Hematopoietic multipotent progenitor cell treated with erythropoietin and hydrocortisone succinate and interleukin-3 and kit ligand, for 17 days (in vitro differentiated cells): Measurements from ENCODE around the gene STAT5A.

Experiments
- DNase-seq: peaks from one replicate; pipeline ENCODE4 v3.0.0-alpha.2; 2015; ENCODE audit warnings: low spot score

The STAT5A gene

DNA sequence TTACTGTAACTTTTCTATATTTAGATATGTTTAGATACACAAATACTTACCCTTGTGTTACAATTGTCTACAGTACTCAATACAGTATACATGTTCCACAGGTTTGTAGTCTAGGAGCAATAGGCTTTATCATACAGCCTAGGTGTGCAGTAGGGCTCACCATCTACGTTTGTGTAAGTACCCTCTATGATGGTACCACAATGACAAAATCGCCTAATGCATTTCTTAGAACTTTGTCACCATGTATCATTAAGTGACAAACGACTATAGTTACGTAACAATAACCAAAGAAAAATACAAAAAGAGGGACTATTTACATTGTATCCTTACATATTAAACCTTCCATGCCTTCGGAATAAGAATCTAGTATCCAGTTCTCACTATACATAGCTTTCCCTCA, 20.1 kb upstream of the STAT5A start:
- DNase-seq: peak; percentile 55

DNA sequence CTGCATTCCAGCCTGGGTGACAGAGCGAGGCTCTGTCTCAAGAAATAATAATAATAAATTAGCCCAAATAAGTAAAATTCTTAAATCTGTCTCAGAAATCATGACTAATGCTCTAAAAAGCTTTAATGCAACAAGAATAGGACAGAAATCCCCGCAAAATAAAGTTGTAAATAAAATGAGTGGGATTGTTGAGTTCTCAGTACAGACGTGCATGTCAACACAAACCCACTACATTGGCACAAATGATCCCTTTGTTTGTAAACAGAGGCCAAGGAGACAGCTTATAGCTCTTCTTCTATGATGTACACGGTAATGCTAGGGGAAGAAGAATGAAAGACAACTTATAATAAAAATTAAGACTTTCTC, 18.1 kb upstream of the STAT5A start:
- DNase-seq: no peak

DNA sequence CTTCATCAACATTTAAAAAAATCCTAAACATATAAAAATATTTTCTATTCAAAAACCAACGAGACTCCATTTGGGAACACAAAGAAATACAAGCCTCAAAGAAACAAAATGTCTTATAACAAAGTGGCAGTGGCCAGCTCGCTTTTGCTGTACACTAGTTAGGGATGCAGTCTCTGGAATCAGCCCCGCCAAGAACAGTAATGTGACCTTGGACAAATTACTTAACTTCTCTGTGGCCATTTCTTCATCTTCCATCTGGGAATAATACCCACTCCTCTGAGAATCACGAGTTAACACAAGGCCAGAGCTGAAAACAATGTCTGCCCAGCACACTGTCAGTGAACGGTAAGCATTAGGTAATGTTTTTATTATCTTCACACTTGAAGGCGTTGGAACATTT, 17.7 kb upstream of the STAT5A start:
- no peak for DNase-seq

DNA sequence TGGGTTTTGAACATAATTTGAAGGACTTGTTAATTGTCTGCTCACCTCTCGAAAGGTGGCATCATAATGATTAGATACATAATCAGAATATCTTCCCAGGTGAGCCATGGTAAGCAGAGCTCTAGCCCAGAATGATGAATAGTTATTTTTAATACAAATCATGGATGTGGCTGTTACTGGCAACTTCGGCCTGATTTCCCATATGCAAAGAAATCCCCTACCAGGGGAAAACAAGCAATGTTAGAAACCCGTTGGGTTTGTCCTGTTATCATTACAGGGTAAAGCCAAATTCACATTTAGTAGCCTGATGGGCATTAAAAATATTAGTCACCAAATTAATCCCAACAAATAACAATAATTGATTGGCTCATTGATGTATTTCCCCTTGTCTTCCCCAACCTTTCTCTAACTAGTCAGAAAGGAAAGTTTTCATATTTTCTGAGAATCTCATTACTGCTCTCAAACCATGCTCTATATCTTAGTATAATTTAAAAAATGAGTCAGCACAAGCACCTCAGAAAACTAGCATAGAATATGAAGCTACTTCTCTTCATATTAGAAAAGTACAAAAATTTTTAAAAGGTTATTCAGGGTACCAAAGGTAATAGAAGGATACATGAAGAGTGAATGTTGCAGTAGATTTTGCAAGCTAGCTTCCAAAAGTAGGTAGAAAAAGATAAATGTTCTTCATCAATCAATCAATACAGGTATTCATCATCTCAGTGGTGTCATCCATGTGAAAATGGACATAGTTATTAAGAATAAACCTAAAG, 17.1 kb upstream of the STAT5A start:
- no peak for DNase-seq

DNA sequence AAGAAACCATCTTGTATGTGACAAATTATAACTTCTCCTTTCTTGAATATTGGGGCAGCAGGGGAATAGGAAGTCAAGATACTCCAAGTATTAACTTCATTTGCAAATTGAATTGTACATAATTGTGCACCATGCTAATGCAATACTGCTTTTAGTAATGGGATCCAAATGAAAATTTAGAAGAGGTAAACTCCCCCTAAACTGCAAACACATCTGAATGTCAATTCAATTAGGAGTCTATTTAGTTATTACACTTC, 16.6 kb upstream of the STAT5A start:
- peak; percentile 26 for DNase-seq

DNA sequence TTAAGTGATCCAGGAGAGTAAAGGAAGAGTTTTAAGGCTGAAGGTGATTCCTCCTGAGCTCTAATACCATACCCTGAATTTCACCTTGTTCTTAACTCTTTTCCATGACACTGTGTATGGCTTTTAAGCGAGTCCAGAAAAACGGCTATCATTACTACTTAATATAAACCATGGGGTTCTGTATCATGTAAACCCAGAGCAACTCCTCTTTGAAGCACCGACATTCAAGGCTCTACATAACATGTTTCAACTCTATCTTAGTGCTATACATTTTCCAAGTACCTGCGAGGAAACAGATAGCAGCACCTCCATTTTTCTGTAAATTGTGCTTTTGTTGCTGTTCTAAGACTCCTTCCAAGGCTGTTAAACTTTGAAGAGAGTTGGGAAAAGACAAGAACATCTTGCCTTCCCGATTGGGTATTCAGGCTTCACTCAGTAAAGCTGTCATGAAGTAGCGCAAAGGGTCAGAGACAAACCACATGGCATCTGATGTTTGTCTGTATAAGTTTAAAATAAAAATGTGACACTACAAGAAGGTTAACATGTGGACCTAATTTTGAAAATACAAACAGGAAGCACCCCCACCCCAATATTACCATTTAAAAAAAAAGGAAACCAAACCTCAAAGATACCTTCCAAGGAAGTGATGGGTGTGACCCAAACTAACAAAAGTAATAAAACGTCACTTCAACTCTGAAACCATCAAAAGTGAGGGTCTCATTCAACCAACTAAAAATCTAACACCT, 16.0 kb upstream of the STAT5A start:
- peak; percentile 34 for DNase-seq

DNA sequence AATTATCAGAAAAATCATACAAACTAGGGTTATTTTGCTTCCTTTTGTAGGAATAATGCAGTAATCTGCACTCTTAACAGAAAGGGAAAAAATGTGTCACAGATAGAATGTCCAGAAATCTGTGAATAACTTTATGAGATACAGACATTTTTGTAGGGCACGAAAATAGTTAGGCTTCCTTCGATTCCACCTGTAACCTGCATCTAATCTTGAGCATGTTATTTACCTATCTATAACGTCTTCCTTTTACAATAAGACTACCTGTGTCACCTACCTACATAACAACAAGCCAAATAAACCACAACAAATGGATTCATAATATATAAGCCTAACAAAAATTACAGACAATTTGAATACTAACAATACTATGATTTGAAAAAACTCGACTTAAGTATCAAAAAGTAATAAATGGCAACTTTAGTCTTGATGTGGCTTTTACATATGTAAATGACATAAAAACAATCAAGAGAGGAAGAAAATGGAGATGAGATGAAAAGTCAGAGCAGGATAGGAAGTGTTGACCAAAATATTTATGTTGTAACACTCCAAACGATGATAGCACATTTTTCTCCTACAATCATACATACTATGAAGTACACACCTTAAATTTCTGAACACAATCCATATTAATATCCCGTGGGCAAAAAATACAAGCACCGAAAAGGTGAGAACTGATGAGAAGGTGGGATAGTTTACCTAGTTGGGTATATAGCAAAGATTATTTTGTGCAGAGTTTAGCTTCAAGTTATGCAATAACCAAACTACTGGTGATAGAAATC, 14.6 kb upstream of the STAT5A start:
- DNase-seq: peak; percentile 44

DNA sequence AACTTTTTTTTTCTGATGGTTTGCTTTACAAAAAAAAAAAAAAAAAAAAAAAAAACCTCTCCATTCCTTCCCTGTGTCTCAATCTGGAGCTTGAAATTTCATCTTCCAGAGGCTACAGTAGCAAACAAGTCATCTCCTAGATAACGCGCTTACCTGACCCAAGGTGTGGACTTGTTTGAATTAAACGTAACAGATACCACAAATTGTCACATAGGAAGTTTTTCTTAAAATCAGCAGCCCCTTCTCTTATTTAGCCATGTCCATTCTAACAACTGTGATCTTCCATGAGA, 14.1 kb upstream of the STAT5A start:
- DNase-seq: peak; percentile 44

DNA sequence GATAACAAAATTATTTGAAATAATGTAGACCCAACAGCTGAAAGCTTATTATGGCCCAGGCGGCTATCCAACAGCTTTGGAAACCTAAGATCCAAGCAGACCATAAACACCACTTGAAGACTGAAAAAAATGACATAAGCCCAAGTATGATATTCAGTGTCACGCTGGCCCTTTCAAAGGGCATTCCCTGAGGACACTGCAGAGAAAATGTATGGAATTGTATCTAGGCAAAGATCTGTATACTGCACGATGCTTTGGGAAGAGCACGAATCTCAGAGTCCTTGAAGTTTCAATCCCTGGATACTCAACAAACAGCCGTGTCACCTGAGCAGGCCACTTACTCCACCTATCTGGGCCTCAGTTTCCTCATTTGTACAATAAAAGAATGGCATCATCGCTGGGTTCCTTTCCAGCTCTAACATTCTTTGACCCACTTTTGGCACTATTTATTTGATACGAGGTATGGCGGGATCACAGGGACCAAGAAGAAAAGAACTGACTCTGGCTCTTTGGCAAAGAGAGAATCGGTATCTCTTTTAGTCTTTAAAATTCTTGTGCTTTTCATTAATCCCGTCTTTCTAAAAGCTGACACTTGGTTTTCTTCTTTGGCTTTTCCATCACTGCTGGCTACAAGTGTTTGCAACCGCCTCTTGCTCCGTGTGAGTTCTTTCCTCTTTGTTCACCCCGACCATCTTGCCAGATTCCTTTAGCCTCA, 13.3 kb upstream of the STAT5A start:
- no peak for DNase-seq

DNA sequence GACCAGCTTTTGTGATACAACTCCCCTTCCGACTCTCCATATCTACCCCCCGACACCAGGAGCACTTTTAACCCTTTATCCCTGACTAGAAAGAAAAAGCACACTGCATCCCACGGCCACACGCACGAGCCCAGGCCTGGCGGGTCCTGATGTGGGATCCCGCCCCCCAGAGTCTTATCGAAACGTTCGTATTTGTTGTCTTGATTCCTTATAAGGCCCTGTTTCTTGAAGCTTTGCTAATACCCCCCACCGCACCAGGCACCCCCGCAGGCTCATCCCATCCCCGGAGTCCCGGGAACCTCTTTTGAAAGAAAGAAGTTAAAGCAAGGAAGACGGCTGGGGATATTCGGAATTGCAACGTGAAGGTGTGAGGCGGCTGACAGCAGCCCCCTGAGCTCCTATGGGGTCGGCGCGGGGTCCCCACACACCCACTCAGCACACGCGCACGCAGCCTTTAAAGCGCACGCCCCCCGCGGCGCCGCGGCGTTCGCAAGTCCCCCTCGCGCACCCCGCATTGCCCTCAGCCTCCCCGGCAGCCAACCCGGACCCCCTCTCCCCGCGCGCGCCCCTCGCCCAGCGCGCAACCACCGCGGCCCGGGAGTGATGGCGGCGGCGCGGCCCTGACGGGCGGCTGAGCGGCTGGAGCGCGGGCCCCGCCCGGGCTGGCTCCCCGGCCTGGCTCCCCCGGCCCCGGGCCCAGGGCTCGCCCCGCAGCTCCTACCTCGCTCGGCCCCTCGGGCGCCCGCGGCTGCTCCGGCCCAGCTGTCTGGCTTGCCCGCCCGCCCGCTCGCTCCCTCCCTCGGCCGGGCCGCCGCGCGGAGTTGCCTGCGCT, 12.6 kb upstream of the STAT5A start:
- peak; percentile 68 for DNase-seq

DNA sequence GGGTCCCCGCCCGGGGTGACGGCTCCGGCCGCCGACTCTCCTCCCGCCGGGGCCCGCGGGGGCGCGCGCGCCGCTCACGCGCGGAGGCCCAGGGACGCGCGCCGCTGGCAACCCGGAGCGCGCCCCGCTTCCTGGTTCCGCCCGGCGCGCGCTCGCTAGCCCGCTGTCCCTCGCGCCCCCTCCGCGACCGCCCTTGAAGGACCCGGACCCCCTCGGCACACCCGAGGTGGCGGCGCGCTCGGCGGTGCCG, 12.0 kb upstream of the STAT5A start, which contains the start of gene STAT5B:
STAT5B (minus strand) TSS at position 33 of the 250 bp plus-strand sequence. CDS start 44,264 bp downstream, outside the sequence.
- peak; percentile 75 for DNase-seq

DNA sequence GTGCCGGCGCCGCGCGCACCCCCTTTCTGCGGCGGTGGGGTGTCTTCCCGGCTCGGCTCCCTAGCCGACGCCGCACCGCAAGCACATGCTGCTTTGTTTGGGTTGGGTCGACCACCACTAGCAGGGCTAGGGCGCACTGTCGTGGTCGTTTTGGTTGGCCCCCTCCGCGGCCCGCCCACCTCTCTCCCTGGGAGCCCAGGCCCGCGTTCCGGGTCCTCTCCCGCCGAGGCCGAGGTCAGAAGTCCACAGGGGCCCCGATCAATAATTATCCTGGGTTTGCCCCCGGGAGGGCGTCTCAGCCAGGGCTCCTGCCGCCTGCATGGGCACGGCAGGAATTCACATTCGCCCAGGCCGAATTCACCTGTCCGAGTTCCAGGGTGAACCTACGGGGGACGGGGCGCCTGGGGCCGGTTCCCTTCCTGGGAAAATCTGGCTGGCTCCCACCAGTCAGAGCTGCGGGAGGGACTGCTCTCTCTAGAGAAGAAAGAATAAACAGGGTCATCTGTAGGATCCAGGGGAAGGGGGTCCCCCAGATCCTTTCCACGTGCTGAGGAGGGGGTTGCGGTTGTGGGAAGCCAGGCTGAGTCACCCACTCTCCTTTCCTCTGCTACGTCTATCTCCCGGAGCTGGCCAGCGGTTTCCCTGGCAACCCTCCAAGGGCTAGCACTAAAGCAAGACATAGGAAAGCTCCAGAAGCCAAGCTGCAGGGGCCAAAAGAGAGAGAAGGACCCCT, 11.5 kb upstream of the STAT5A start:
- DNase-seq: peak; percentile 62

DNA sequence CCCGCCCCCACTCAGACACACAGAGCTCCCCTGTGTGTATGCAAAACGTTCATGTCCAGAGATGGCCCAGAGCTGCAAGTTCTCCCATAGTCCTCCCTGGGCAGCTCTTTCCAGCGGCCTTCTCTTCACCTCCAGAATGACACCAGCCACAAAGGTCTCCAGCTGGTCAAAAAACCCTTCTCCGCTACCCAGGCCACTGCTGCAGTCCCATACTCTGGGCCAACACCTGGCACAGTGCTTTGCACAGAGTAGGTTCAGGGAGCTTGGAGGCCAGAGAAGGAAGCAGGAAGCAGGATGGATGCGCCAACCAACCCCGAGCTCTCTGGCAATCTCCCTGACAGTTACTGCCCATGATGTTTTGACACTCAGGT, 11.0 kb upstream of the STAT5A start:
- no peak for DNase-seq

DNA sequence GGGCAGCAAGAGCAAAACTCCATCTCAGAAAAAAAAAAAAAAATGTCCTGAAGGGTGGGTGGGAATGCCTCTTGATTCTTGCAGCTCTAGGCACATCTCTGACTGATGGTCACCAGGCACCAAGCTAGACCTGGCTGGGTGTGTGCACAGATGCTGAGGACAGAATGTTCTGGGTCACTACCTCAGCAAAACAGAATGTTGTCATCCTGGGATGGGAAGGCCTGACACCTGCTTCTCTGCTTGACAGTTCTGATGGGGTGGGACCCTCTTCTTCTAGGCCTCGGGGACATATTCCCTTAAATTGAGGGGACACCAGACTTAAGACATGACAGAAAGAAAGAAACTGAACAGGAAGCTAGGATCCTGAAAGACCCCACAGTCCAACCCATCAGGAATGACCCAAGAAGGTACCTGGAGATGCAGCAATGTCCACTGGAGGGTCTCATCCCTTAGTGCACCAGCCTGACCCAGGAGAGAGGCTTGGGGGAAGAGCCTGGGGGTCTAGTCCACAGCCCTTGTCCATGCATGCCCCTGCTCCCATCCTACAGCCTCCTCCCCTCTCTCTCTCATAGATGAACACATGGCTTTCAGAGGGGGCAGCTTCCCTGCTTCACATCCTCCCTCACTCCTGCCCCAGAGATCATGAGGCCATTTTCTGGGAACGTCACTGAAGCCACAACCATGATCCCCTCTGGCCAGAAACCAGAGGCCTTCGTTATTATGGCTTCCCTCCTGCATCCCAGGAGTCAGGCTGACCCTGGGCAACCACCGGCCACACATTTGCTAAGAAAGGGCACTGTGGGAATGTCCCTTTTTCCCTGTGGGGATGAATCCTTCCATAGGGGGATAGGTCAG, 8.3 kb upstream of the STAT5A start:
- no peak for DNase-seq

DNA sequence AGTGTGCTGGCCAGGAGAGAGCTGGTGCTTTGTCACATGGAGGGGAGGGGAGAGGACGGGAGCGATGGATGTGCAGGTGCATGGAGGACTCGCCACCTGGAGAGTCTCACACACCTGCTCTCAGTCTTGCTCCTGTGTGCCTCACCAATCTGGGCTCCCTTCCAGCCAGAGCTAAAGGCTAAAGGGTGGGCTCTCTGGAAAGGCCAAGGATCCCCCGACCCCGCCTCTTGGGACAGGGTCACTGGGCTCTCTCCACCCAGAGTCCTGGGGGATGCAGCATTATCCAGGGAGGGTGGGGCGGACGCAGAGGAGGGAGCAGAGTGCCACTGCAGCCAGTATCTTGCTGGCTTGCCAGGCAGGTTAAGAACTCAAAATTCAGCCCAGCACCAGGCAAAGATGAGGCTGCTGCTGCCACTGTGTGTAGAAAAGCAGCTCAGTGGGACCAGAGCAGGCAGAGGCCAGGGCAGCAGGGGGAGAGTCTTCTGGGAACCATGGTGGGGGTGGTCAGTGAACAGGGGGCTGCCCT, 6.7 kb upstream of the STAT5A start:
- no peak for DNase-seq

DNA sequence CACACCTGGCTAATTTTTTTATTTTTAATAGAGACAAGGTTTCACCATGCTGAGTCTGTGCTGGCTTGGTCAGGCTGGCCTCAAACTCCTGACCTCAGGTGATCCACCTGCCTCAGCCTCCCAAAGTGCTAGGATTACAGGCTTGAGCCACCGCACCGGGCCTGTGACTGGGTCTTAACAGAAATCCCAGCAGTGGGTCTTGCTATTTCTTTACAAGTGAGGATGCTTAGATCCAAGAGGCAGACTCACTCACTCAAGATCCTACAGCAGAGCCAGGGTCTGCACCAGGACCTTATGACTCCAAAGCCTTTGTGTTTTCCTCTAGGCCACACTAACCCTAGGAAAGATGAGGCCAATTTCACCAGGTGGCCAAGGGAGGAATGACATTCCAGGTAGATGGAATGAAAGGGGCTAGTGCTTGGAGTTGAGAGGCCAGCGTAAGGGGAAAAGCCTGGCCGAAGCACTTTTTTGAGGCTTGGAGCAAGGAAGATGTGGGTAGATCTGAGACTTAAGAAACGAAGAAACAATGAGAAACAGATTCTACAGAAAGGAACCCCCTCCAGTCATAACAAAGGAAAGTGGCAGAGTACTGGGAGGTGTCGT, 5.7 kb upstream of the STAT5A start:
- no peak for DNase-seq

DNA sequence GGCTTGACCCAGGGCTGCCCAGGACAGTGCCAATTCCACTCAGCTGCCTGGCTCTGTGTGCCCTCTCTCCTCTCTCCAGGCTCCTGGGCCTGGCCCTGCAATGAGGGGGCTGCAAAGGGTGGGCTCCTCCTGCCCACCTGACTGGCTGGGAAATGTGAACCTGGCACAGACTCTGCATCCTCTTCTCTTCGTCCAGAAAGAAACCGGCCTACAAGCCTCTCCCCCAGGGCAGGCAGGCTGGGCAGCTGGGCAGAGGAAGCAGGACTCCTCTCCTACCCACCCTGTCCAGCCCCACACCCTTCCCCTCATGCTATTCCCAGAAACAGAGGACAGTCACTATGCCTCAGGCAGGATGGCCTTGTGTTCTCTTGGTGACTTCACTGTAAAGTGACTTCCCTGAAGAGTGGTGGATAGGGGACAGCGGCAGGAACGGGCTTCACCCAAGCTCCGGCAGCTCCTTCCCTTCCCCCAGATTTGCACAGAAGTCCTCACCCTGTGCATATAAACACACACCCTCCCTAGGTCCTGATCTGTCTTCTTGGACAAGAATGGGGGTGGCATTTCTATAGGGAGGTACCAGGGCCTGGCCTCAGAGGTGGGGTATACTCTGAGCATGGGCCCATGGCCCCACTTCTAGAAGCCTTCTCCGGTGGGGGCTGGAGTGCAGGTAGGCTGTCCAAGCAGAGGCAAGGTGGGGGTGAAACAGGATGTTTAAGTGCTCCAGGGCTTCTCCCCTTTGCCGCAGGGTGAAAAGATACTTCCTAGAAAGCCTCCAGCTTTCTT, 4.9 kb upstream of the STAT5A start:
- no peak for DNase-seq

DNA sequence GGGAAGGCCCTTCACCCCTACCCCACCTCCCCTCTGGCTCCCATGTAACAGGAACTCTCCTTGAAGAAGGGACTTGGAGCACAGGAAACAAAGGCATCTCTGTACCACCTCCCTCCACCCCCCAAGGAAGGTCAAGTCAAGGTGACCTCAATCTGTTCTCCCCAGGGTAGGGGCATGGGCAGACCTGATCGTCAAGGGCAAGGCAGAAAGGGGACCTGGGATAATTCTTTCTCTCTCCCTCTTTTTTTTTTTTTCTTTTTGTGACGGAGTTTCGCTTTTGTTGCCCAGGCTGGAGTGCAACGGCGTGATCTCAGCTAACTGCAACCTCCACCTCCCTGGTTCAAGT, 4.3 kb upstream of the STAT5A start:
- DNase-seq: no peak

DNA sequence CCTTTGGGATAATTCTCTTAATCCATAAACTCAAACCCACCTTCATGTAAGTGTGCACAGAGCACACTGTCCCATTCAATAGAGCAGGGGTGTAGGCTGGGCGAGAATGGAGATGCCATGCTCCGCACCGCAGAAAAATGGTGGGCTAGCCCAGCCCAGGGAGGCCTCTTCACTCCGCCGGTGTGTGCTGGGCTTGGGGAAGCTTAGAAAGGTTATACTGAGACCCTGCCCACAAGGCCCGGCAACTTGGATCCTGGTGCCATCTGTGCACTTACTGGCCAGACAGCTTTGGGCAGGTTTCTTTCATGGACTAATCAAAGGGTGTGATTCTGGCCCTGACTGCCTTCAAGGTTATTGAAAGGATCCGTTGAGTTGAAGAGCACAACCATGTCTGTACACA, 3.7 kb upstream of the STAT5A start:
- DNase-seq: no peak
